ENCODE measurements around the gene CAMK2D.
A peak's percentile ranks its signal among the peaks of the same experiment; 100 is the strongest.

The CAMK2D gene

GRCh38 chr4:113461281-113461680, 300.3 kb downstream of the CAMK2D start:
- no peak for DNase-seq

DNA sequence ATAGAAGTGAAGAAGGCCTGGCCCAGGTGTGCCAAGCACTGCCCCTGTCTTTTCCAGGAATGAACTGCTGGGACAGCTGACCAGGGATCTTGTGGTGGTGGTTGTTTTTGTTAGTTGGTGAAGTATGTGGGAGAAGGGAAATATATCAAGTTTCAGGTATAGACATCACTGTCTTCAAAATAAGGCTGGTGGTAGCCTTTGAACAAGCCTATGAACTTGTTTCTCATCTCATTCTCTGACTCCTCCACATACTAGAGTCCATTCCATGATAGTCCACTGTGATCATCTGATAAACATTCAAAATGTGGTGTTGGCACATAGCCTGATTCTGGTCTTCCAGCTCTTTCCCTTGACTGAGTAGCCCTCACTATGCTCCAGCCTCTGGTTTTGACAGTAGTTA, 303.7 kb downstream of the CAMK2D start:
- no peak for DNase-seq

DNA sequence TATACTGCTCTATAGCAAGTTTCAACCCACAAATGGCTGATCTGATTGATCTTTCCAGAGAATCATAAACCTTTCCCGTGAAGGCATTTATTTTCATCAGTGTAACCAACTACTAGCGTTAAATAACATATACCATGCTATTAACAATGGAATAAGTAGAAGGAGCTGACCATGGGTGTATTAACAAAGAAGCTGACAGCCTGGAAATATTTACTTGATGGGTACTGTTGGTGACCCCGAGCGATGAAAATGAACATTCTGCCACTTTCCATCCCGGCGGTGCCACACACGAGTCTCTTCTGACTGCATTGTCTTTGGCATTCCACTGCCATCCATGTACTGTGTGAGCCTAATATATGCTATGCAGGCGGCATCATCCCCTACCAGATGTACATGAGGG, 304.4 kb downstream of the CAMK2D start:
- no peak for DNase-seq

DNA sequence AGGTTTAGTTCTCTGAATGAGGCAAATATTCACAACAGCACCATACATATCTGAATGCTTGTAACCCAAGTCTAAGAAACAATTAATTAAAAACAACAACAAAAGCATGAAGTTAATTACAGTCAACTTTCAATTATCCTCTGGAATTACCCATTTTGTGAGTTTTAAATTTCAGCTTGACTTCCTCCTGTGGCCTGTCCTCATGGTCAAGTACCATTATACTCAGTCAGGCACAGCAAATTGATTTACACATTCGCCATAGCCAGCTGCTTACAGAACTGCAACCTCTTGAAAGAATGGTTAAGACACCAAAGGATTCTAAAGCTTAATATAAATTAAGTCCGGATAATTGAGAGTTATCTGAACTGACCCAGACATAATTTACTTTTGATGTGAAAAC, 306.5 kb downstream of the CAMK2D start:
- DNase-seq: no peak

- no peak for DNase-seq
Measured at GRCh38 chr4:113452868-113453620, 308.5 kb downstream of the CAMK2D start.

DNA sequence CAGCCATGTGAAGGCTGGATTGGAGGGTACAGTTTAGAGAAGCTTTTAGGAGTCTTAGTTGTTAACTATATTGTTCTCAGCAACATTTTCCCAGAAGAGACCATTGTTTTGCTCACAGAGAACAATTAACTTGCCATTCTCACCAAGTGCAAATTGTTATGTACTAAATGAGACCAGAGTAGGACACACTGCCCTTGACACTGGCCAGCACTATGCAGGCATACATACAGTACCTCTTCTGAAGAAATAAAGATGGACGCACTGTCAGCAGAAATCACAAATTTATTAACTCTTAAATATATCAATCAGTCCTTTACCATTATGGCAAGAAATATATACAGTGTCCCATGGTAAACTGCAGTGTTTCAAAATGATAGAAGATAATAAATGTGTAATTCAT, 309.4 kb downstream of the CAMK2D start:
- DNase-seq: no peak

GRCh38 chr4:113450295-113451080, 311.1 kb downstream of the CAMK2D start:
- no peak for DNase-seq

GRCh38 chr4:113449410-113449974, 312.0 kb downstream of the CAMK2D start:
- DNase-seq: no peak

GRCh38 chr4:113447769-113448168, 313.8 kb downstream of the CAMK2D start:
- DNase-seq: no peak

DNA sequence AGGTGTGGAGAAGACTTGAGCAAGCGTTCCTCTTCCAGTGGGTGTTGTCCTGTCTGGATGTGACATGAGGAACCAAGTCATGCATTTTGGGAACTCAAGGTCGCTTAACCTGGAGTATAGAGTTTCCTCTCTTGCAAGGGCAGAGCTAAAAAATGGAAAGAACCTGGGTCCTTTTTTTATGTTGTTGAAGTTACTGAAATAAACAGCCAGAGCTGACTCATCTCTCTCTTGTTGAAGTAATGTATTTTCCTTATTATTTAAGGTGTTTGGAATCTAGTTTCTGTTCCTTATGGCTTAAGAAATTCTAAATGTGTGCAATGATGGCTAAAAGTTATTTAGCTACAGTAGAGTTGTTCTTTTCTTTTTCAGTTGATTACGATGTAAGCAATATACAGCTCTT, 314.5 kb downstream of the CAMK2D start:
- no peak for DNase-seq

- DNase-seq: no peak
Measured at GRCh38 chr4:113446019-113446418, 315.5 kb downstream of the CAMK2D start.

DNA sequence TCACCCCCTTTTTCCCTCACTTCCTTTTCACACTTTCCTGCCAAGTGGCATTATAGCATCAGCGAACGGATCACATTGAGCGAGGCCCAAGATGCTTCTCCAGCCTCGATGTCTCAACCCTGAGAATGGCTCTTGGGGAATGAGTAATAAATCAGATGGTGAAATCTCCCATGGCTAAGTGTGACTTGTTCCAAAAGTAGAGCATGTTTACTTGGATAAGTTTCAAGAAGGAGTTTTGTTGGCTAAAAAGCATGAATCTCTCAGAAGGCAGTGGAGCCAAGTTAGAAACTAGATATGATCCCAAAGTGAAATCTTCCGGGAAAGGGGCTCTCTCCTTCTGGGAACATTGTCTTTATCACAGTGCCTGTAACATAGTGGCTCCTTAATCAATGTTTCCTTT, 316.3 kb downstream of the CAMK2D start:
- no peak for DNase-seq

DNA sequence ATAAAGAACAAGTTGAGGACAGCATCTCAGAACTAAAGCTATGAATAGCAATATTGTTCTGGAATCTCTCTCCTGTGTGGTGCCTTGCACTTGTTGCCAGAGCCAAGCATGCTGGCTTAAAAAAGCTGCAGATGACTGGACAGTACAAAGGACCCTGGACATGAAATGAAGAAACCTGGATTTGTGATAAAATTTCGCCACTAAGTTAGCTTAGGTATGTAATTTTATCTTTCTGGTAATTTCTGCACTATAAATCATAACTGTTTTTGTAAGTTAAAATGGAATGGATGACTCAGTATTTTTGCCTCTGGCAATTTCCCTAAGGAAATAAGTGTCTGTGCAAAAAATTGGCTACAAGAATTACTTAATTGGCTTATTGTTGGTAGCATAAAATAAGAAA, 317.2 kb downstream of the CAMK2D start:
- no peak for DNase-seq

GRCh38 chr4:113442826-113443225, 318.7 kb downstream of the CAMK2D start:
- no peak for DNase-seq

DNA sequence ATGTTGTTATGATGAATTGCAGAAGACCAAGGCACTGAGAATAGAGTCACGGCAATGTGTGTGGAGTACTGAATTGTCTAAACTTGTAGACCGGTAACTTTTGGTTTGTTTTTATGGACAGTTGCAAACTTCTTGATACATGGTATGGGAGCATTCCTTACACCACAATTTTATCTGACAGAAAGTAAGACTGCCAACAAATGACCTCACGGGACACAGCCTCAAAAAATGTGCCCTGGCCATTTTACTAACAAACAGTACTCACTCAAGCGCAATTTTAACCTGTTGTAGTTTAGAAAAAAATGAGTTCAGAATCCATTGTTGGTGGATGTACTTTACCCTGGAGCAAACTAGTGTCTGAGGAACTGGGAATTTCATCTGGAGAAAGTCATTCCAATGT, 321.2 kb downstream of the CAMK2D start:
- DNase-seq: no peak

DNA sequence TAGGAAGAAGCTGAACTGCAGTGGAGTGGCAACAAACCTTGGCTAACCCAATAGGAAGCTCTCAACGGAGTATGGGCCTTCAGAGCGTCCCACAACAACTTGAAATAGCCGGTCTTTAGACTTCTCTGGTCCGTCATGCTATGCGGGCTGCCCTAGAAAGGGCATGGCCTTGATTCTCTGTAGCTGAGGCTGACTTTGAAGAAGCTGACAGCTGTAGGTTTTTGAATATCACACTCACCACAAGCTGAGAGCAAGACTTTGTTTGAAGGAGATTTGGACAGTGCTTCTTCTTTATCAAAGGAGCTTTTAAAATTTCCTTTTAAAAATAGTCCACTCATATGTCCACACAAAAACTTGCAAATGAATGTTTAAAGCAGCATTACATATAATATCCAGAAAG, 322.9 kb downstream of the CAMK2D start:
- no peak for DNase-seq

GRCh38 chr4:113437129-113437528, 324.4 kb downstream of the CAMK2D start:
- DNase-seq: no peak

- peak; percentile 22 to 31 for DNase-seq
Measured at GRCh38 chr4:113436360-113436759, 325.2 kb downstream of the CAMK2D start.

DNA sequence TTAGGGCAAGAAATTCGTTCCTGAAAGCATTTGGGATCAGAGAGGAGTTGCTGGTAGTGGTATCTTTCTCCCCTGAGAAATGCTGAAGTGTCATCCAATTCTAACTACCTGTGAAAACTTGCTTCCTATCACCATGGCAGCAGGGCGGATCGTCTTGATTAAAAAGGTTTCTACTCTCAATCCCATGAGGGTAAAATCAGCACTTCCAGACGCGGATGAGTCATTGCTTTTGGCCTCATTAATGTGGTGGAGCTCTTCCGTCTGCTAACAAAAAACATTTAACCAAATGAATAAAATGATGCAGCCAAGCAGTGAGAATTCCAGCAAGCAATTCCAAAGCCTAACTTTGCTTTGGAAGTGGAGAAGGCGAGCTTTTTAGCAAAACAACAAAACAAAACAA, 325.6 kb downstream of the CAMK2D start:
- DNase-seq: no peak

DNA sequence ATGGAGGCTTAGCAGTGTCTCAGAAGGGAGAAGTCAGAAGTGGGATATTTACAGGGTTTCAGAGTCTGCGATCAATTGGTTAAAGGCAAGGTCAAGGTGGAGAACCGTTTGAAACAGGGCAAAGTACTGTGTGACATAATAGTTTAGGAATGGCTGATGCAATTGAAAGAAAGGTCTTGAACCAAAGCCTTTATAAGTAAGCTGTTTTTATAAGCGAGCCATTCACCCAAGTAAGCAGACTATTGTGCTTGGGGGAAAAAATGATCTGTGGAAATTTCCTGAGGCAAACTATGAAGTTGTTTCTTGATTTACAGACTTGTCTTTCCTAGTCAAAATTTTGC, 327.3 kb downstream of the CAMK2D start:
- no peak for DNase-seq

- no peak for DNase-seq
Measured at GRCh38 chr4:113433536-113434246, 327.8 kb downstream of the CAMK2D start.

GRCh38 chr4:113433116-113433515, 328.4 kb downstream of the CAMK2D start:
- DNase-seq: no peak

- no peak for DNase-seq
Measured at GRCh38 chr4:113423631-113424030, 337.9 kb downstream of the CAMK2D start.

- DNase-seq: no peak
Measured at GRCh38 chr4:113420938-113421337, 340.6 kb downstream of the CAMK2D start.

Measured in Kasumi-1 (cell line).